DND-41 (cell line): ENCODE results near the gene DGKE.

Experiments used
- ATAC-seq: fragments of 200-7000 bp; cut with Tn5 transposase; 3 replicates; pipeline ENCODE4 v1.9.1; 2021; ENCODE audit warnings: low read depth; ENCODE audit not compliant: insufficient read depth
- DNase-seq: peaks from one replicate; pipeline ENCODE4 v3.0.0-alpha.2; 2020
- H2AFZ ChIP-seq: 2 replicates; pipeline ENCODE4 v1.6.0; 2012; ENCODE audit warnings: low read depth, low read length
- H3K27ac ChIP-seq: 2 replicates; pipeline ENCODE4 v1.5.1; 2012; ENCODE audit warnings: low read length, inconsistent platforms
- H3K27me3 ChIP-seq: fragments of 200-600 bp; sonication (generic); 2 replicates; pipeline ENCODE4 v1.6.0; 2012; ENCODE audit warnings: low read length, mild to moderate bottlenecking, inconsistent platforms; ENCODE audit not compliant: insufficient read depth, poor library complexity
- H3K36me3 ChIP-seq: 2 replicates; pipeline ENCODE4 v1.5.1; 2012; ENCODE audit warnings: low read length, inconsistent platforms; ENCODE audit not compliant: insufficient read depth
- H3K4me1 ChIP-seq: 2 replicates; pipeline ENCODE4 v1.5.1; 2012; ENCODE audit warnings: mild to moderate bottlenecking, low read length; ENCODE audit not compliant: insufficient read depth
- H3K4me2 ChIP-seq: 2 replicates; pipeline ENCODE4 v1.6.0; 2012; ENCODE audit warnings: mild to moderate bottlenecking, moderate library complexity, low read length, inconsistent platforms; ENCODE audit not compliant: insufficient read depth
- H3K4me3 ChIP-seq, 2 experiments: fragments of 200-600 bp in 1 of 2; shearing (Covaris generic) in 1 of 2; 2 replicates each; pipeline ENCODE4 v1.5.1; 2012 to 2016; ENCODE audit warnings: inconsistent platforms in 2 of 2, low read length in 2 of 2, mild to moderate bottlenecking in 2 of 2, low read depth in 1 of 2, moderate library complexity in 1 of 2
- H3K79me2 ChIP-seq: 2 replicates; pipeline ENCODE4 v1.6.0; 2012; ENCODE audit warnings: low read length, inconsistent platforms; ENCODE audit not compliant: insufficient read depth
- H3K9ac ChIP-seq: 2 replicates; pipeline ENCODE4 v1.6.0; 2012; ENCODE audit warnings: low read depth, mild to moderate bottlenecking, inconsistent platforms, low read length, moderate library complexity
- H3K9me3 ChIP-seq: 2 replicates; pipeline ENCODE4 v1.5.1; 2012; ENCODE audit warnings: low read length, moderate library complexity, mild to moderate bottlenecking, inconsistent platforms; ENCODE audit not compliant: insufficient read depth, severe bottlenecking
- H4K20me1 ChIP-seq: 2 replicates; pipeline ENCODE4 v1.6.0; 2012; ENCODE audit warnings: low read length; ENCODE audit not compliant: insufficient read depth
- CTCF ChIP-seq: IDR thresholded peaks from 2 replicates; pipeline ENCODE4 v1.5.1; 2012; ENCODE audit warnings: borderline replicate concordance, low read length, moderate library complexity, mild to moderate bottlenecking; ENCODE audit not compliant: poor library complexity, severe bottlenecking; ENCODE audit errors: extremely low read depth
- EZH2 ChIP-seq: IDR thresholded peaks from 3 replicates; pipeline ENCODE4 v1.6.1; 2012; ENCODE audit warnings: borderline replicate concordance, low read depth, mild to moderate bottlenecking, moderate library complexity, low read length, inconsistent platforms; ENCODE audit not compliant: severe bottlenecking

Gene DGKE

GRCh38 chr17:56819431-56820145, 14.4 kb upstream of the DGKE start:
- H3K4me3 ChIP-seq = no peak overlapping the region
- H3K27ac ChIP-seq = no peak overlapping the region
- no peak overlapping the region for H3K9ac ChIP-seq
- peak; percentile 92 for ATAC-seq
- H3K79me2 ChIP-seq = no peaks in the 10 kb centered on the region
- H4K20me1 ChIP-seq = no peaks in the 10 kb centered on the region
- H3K36me3 ChIP-seq = no peaks in the 10 kb centered on the region
- DNase-seq = peak; percentile 77
- H3K4me2 ChIP-seq = 0 out of 2 replicates have a peak overlapping the region, but pooled peaks have one; percentile 3
- peaks cover 3% of the 10 kb centered on the region; the same call in 1 of the 2 replicates for H3K4me1 ChIP-seq
- peak overlapping the region; percentile 57; the same call in 1 of the 2 replicates for H2AFZ ChIP-seq
- H3K9me3 ChIP-seq = no peaks in the 10 kb centered on the region
- peak; percentile 91 for TF ChIP-seq CTCF
- no peak for TF ChIP-seq EZH2
- H3K27me3 ChIP-seq = no peaks in the 10 kb centered on the region

GRCh38 chr17:56820207-56820606, 13.7 kb upstream of the DGKE start:
- no peaks in the 10 kb centered on the region for H3K9me3 ChIP-seq
- no peak overlapping the region for H3K4me2 ChIP-seq
- H4K20me1 ChIP-seq = no peaks in the 10 kb centered on the region
- DNase-seq = no peak
- H3K27ac ChIP-seq = no peak overlapping the region
- no peak overlapping the region for H2AFZ ChIP-seq
- no peaks in the 10 kb centered on the region for H3K79me2 ChIP-seq
- ATAC-seq = no peak
- H3K36me3 ChIP-seq = no peaks in the 10 kb centered on the region
- TF ChIP-seq CTCF (no peak), EZH2 (no peak)
- H3K9ac ChIP-seq = no peak overlapping the region
- no peaks in the 10 kb centered on the region for H3K27me3 ChIP-seq
- peaks cover 3% of the 10 kb centered on the region; the same call in 1 of the 2 replicates for H3K4me1 ChIP-seq
- H3K4me3 ChIP-seq = no peak overlapping the region

GRCh38 chr17:56821847-56822534, 12.0 kb upstream of the DGKE start:
- Histone ChIP-seq H3K4me1 (peaks cover 3% of the 10 kb centered on the region; the same call in 1 of the 2 replicates), H3K79me2 (no peaks in the 10 kb centered on the region), H3K9me3 (no peaks in the 10 kb centered on the region), H2AFZ (no peak overlapping the region), H3K27me3 (no peaks in the 10 kb centered on the region), H4K20me1 (no peaks in the 10 kb centered on the region), H3K27ac (no peak overlapping the region), H3K4me3 (no peak overlapping the region), H3K4me2 (no peak overlapping the region), H3K36me3 (no peaks in the 10 kb centered on the region), H3K9ac (no peak overlapping the region)
- DNase-seq = no peak
- no peak for TF ChIP-seq EZH2
- TF ChIP-seq CTCF = no peak
- no peak for ATAC-seq
